ENCODE measurements around the gene CDKAL1.

CDKAL1 gene

DNA sequence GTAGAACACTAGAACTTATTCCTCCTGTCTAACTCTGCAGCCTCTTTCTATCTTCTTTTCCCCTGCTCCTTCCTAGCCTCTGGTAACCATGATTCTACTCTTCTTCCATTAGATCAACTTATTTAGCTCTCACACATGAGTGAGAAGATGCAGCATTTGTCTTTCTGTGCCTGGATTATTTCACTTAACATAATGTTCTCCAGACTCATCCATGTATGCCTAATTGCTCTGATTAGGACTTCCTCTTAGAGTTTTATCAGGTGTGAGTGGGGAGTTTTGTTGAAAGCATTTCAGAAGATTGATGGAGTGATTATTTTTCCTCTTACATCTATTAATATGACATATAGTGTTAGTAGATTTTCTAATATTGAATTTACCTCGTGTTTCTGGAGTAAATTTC is 140.4 kb downstream of the CDKAL1 start:
- Histone ChIP-seq H3K9me3 (ENCODE audit: insufficient read depth, low read length) (peaks cover 5% of the 10 kb centered on the region), H3K4me1 (ENCODE audit: insufficient read depth, insufficient read length) (no peaks in the 10 kb centered on the region)
- DNase-seq (ENCODE audit: low read depth, low spot score), result no peak

DNA sequence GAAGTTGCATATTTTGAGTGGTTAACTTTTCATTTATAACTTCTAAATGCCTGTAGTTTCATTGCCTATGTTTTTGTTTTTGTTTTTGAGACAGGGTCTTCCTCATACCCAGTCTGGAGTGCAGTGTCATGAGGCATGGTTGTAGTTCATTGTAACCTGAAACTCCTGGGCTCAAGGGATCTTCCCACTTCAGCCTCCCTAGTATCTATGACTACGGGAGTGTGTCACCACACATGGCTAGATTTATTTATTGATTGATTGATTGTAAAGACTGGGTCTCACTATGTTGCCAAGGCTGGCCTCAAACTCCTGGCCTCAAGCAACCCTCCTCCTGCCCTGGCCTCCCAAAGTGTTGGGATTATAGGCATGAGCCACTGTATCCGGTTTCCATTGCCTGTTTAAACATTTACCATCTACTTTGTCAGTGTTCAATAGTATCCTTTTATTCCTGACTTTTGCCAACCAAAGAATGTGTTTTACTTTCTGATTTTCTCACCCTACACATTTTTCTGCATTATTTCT is 144.6 kb downstream of the CDKAL1 start:
- no peak overlapping the region for H3K9ac ChIP-seq (ENCODE audit: insufficient read length, low read depth)
- no peaks in the 10 kb centered on the region for H3K36me3 ChIP-seq (ENCODE audit: insufficient read depth, insufficient read length, low read length)
- H3K9me3 ChIP-seq (ENCODE audit: insufficient read depth, low read length), result no peaks in the 10 kb centered on the region
- H3K4me3 ChIP-seq (ENCODE audit: insufficient read length, low read depth), result no peak overlapping the region
- H3K27me3 ChIP-seq (ENCODE audit: insufficient read depth, insufficient read length), result no peaks in the 10 kb centered on the region
- no peaks in the 10 kb centered on the region for H3K4me1 ChIP-seq (ENCODE audit: insufficient read depth, insufficient read length)
- TF ChIP-seq ZNF274 (IDR thresholded peaks at IDR 0.05; ENCODE audit: low read depth, low read length), result no peak
- no peak for TF ChIP-seq YY1 (IDR thresholded peaks at IDR 0.05; ENCODE audit: insufficient read depth, insufficient read length)
- no peak for TF ChIP-seq SUZ12 (IDR thresholded peaks at IDR 0.05; ENCODE audit: extremely low read depth, insufficient read depth, insufficient read length)
- no peak for DNase-seq (ENCODE audit: low read depth, low spot score)

More for the DNA sequence above, 140.4 kb downstream of the CDKAL1 start:
- H3K36me3 ChIP-seq (ENCODE audit: insufficient read depth, insufficient read length, low read length), result no peaks in the 10 kb centered on the region
- TF ChIP-seq ZNF274 (IDR thresholded peaks at IDR 0.05; ENCODE audit: low read depth, low read length), result no peak
- H3K4me3 ChIP-seq (ENCODE audit: insufficient read length, low read depth), result no peak overlapping the region
- no peak overlapping the region for H3K9ac ChIP-seq (ENCODE audit: insufficient read length, low read depth)
- H3K27me3 ChIP-seq (ENCODE audit: insufficient read depth, insufficient read length), result no peaks in the 10 kb centered on the region

DNA sequence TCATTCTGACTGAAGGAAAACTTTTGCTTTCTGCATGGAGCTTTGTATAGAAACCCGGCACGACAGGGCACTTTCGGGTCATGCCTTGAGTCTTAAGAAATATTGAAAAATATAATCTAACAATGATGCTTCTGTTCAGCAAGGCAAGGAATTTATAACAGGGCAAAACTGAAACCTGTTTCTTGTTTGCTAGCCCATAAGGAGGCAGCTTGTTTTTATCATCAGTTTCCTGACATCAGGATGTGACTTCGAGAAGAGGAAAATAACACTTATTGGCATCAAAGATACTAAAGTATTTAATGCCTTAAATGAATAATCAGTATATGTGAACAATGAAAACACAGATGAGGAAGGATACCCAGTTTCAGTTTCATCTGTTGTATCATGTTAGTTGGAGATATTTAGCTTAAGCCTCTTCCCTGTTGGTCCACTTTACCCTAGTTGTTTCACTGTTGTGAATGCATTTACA is 146.5 kb downstream of the CDKAL1 start:
- no peaks in the 10 kb centered on the region for H3K4me1 ChIP-seq (ENCODE audit: insufficient read depth, insufficient read length)
- no peak for TF ChIP-seq SUZ12 (IDR thresholded peaks at IDR 0.05; ENCODE audit: extremely low read depth, insufficient read depth, insufficient read length)
- TF ChIP-seq ZNF274 (IDR thresholded peaks at IDR 0.05; ENCODE audit: low read depth, low read length), result no peak
- no peak for TF ChIP-seq YY1 (IDR thresholded peaks at IDR 0.05; ENCODE audit: insufficient read depth, insufficient read length)
- no peaks in the 10 kb centered on the region for H3K36me3 ChIP-seq (ENCODE audit: insufficient read depth, insufficient read length, low read length)
- no peaks in the 10 kb centered on the region for H3K9me3 ChIP-seq (ENCODE audit: insufficient read depth, low read length)
- H3K4me3 ChIP-seq (ENCODE audit: insufficient read length, low read depth), result no peak overlapping the region
- H3K27me3 ChIP-seq (ENCODE audit: insufficient read depth, insufficient read length), result no peaks in the 10 kb centered on the region
- no peak overlapping the region for H3K9ac ChIP-seq (ENCODE audit: insufficient read length, low read depth)
- DNase-seq (ENCODE audit: low read depth, low spot score), result no peak

- Histone ChIP-seq H3K4me1 (ENCODE audit: insufficient read depth, insufficient read length) (no peaks in the 10 kb centered on the region), H3K36me3 (ENCODE audit: insufficient read depth, insufficient read length, low read length) (no peaks in the 10 kb centered on the region), H3K9ac (ENCODE audit: insufficient read length, low read depth) (no peak overlapping the region), H3K4me3 (ENCODE audit: insufficient read length, low read depth) (no peak overlapping the region), H3K27me3 (ENCODE audit: insufficient read depth, insufficient read length) (no peaks in the 10 kb centered on the region), H3K9me3 (ENCODE audit: insufficient read depth, low read length) (no peaks in the 10 kb centered on the region)
- TF ChIP-seq ZNF274 (IDR thresholded peaks at IDR 0.05; ENCODE audit: low read depth, low read length), result no peak
- TF ChIP-seq YY1 (IDR thresholded peaks at IDR 0.05; ENCODE audit: insufficient read depth, insufficient read length), result no peak
- no peak for TF ChIP-seq SUZ12 (IDR thresholded peaks at IDR 0.05; ENCODE audit: extremely low read depth, insufficient read depth, insufficient read length)
- DNase-seq (ENCODE audit: low read depth, low spot score), result no peak
Observed at GRCh38 chr6:20681243-20681684, 147.0 kb downstream of the CDKAL1 start.

- no peak for TF ChIP-seq YY1 (IDR thresholded peaks at IDR 0.05; ENCODE audit: insufficient read depth, insufficient read length)
- no peak for TF ChIP-seq ZNF274 (IDR thresholded peaks at IDR 0.05; ENCODE audit: low read depth, low read length)
- TF ChIP-seq SUZ12 (IDR thresholded peaks at IDR 0.05; ENCODE audit: extremely low read depth, insufficient read depth, insufficient read length), result no peak
- no peaks in the 10 kb centered on the region for H3K9me3 ChIP-seq (ENCODE audit: insufficient read depth, low read length)
- H3K9ac ChIP-seq (ENCODE audit: insufficient read length, low read depth), result no peak overlapping the region
- DNase-seq (ENCODE audit: low read depth, low spot score), result no peak
- no peaks in the 10 kb centered on the region for H3K4me1 ChIP-seq (ENCODE audit: insufficient read depth, insufficient read length)
- H3K36me3 ChIP-seq (ENCODE audit: insufficient read depth, insufficient read length, low read length), result no peaks in the 10 kb centered on the region
- no peak overlapping the region for H3K4me3 ChIP-seq (ENCODE audit: insufficient read length, low read depth)
- no peaks in the 10 kb centered on the region for H3K27me3 ChIP-seq (ENCODE audit: insufficient read depth, insufficient read length)
Observed at GRCh38 chr6:20684474-20684873, 150.2 kb downstream of the CDKAL1 start.

DNA sequence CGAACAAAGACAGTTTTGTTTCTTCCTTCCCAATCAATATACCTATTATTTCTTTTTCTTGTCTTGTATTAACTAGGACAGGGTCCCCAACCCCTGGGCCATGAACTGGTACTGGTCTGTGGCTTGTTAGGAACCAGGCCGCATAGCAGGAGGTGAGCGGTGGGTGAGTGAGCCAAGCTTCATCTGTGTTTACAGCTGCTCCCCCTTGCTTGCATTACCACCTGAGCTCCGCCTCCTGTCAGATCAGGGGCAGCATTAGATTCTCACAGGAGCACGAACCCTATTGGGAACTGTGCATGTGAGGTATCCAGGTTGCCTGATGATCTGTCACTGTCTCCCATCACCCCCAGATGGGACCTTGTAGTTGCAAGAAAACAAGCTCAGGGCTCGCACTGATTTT is 151.9 kb downstream of the CDKAL1 start:
- TF ChIP-seq ZNF274 (IDR thresholded peaks at IDR 0.05; ENCODE audit: low read depth, low read length) (no peak), SUZ12 (IDR thresholded peaks at IDR 0.05; ENCODE audit: extremely low read depth, insufficient read depth, insufficient read length) (no peak), YY1 (IDR thresholded peaks at IDR 0.05; ENCODE audit: insufficient read depth, insufficient read length) (no peak)
- Histone ChIP-seq H3K4me1 (ENCODE audit: insufficient read depth, insufficient read length) (no peaks in the 10 kb centered on the region), H3K4me3 (ENCODE audit: insufficient read length, low read depth) (no peak overlapping the region), H3K9ac (ENCODE audit: insufficient read length, low read depth) (no peak overlapping the region), H3K36me3 (ENCODE audit: insufficient read depth, insufficient read length, low read length) (no peaks in the 10 kb centered on the region), H3K27me3 (ENCODE audit: insufficient read depth, insufficient read length) (no peaks in the 10 kb centered on the region), H3K9me3 (ENCODE audit: insufficient read depth, low read length) (no peaks in the 10 kb centered on the region)
- DNase-seq (ENCODE audit: low read depth, low spot score), result no peak

GRCh38 chr6:20687494-20687893 is 153.2 kb downstream of the CDKAL1 start:
- Histone ChIP-seq H3K4me3 (ENCODE audit: insufficient read length, low read depth) (no peak overlapping the region), H3K27me3 (ENCODE audit: insufficient read depth, insufficient read length) (no peaks in the 10 kb centered on the region), H3K36me3 (ENCODE audit: insufficient read depth, insufficient read length, low read length) (no peaks in the 10 kb centered on the region), H3K4me1 (ENCODE audit: insufficient read depth, insufficient read length) (no peaks in the 10 kb centered on the region), H3K9me3 (ENCODE audit: insufficient read depth, low read length) (no peaks in the 10 kb centered on the region), H3K9ac (ENCODE audit: insufficient read length, low read depth) (no peak overlapping the region)
- DNase-seq (ENCODE audit: low read depth, low spot score), result no peak
- TF ChIP-seq SUZ12 (IDR thresholded peaks at IDR 0.05; ENCODE audit: extremely low read depth, insufficient read depth, insufficient read length), result no peak
- TF ChIP-seq YY1 (IDR thresholded peaks at IDR 0.05; ENCODE audit: insufficient read depth, insufficient read length), result no peak
- TF ChIP-seq ZNF274 (IDR thresholded peaks at IDR 0.05; ENCODE audit: low read depth, low read length), result no peak
